Measurements from ENCODE around the gene UBAP2L. TPM values are rescaled to one million over a fixed set of nuclear protein-coding genes. Genes with fewer than 3 reads are reported as not detected.

Gene UBAP2L
- total RNA-seq, 1 experiment from 2014 or later: 265 TPM

- H3K23me2 ChIP-seq (ENCODE audit: insufficient read length, low read depth, low read length, poor library complexity, severe bottlenecking): peaks cover 9% of the 10 kb centered on the region
- no peak overlapping the region for H3T11ph ChIP-seq (ENCODE audit: low read length)
- H3K18ac ChIP-seq (ENCODE audit: insufficient read length, low read depth, low read length): no peak overlapping the region
- no peaks in the 10 kb centered on the region for H4K20me1 ChIP-seq (ENCODE audit: control insufficient read depth, insufficient read depth, insufficient read length)
- peak overlapping the region; percentile 1 for H3K4me2 ChIP-seq (ENCODE audit: insufficient read depth, insufficient read length, low read length)
- no peak for DNase-seq
- H3K79me2 ChIP-seq (ENCODE audit: insufficient read depth, low read length): peaks cover 69% of the 10 kb centered on the region
- no peak overlapping the region for H3K4ac ChIP-seq (ENCODE audit: low read depth, low read length)
- Mint-ChIP-seq H3K27me3 (ENCODE audit: low read depth) (peaks cover 4% of the 10 kb centered on the region), H3K4me3 (peak overlapping the region; percentile 50 to 100; a peak in 4 of 5 replicates), H3K9me3 (no peaks in the 10 kb centered on the region; a peak in 2 of 5 replicates), H3K27ac (peak overlapping the region; percentile 66 to 94 (median 86)), H3K36me3 (ENCODE audit: insufficient read depth in 1 of 3, low read depth in 3 of 3) (peaks cover 42 to 70% (median 53%) of the 10 kb centered on the region in 3 experiments), H3K4me1 (peaks cover 48 to 54% of the 10 kb centered on the region in 2 experiments)
- no peak overlapping the region for H4K91ac ChIP-seq (ENCODE audit: insufficient read length, low read depth, low read length)
- no peak for TF ChIP-seq CTCF (conservative IDR thresholded peaks at IDR 0.05)
- no peak overlapping the region for H3K27ac ChIP-seq (ENCODE audit: insufficient read length, low read depth, low read length)
- H3K79me1 ChIP-seq (ENCODE audit: insufficient read depth, low read depth, low read length, poor library complexity, severe bottlenecking): peaks cover 9% of the 10 kb centered on the region
- no peaks in the 10 kb centered on the region for H3K9me3 ChIP-seq (ENCODE audit: control insufficient read depth, low read depth, low read length)
- no peak overlapping the region for H2BK5ac ChIP-seq (ENCODE audit: insufficient read length, low read length)
- peaks cover 5% of the 10 kb centered on the region; the same call in 1 of the 2 replicates for H3K4me1 ChIP-seq (ENCODE audit: insufficient read depth, low read length)
- H3K27me3 ChIP-seq (ENCODE audit: insufficient read depth, low read length): no peaks in the 10 kb centered on the region
- no peak overlapping the region for H2BK15ac ChIP-seq (ENCODE audit: low read depth, low read length)
- no peak overlapping the region for H3K56ac ChIP-seq (ENCODE audit: insufficient read length, low read depth, low read length)
- H2BK120ac ChIP-seq (ENCODE audit: low read depth, low read length, poor library complexity, severe bottlenecking): no peak overlapping the region
- H3K9ac ChIP-seq (ENCODE audit: extremely low read depth, insufficient read length, low read length): peak overlapping the region; percentile 33
- no CpG with 5 or more reads among the region's 10 CpGs for WGBS (ENCODE audit: extremely low coverage, insufficient read length, low lambda C conversion rate)
- no peak overlapping the region for H2AK5ac ChIP-seq (ENCODE audit: insufficient read length, low read length)
- H2AFZ ChIP-seq (ENCODE audit: low read length): no peak overlapping the region
- no peak overlapping the region for H2BK20ac ChIP-seq (ENCODE audit: low read depth, low read length, poor library complexity, severe bottlenecking)
- H4K8ac ChIP-seq (replicated peaks; ENCODE audit: insufficient read length, low read depth, low read length): no peak overlapping the region
- H4K5ac ChIP-seq (ENCODE audit: insufficient read length, low read depth, low read length): no peak overlapping the region
- H2BK12ac ChIP-seq (ENCODE audit: insufficient read length, low read depth, low read length): no peak overlapping the region
- H3K14ac ChIP-seq (ENCODE audit: insufficient read depth, low read length): no peak overlapping the region; the same call in 1 of the 2 replicates
- H3K23ac ChIP-seq (ENCODE audit: insufficient read length, low read depth, low read length): no peak overlapping the region
These were observed 41.6 kb upstream of the UBAP2L start for GRCh38 chr1:154178911-154179811.

Measured in H9 (cell line).